ENCODE data around the gene ZDHHC16. TPM values are rescaled to one million over a fixed set of nuclear protein-coding genes. Genes with fewer than 3 reads are reported as not detected.
A peak's percentile ranks its signal among the peaks of the same experiment; 100 is the strongest.
"Not testable (repeated sequence)": the region's sequence is repeated elsewhere in the genome, so short reads cannot be mapped to it uniquely, and the experiment has no call there.

The ZDHHC16 gene
- 50.1 and 57.7 TPM in 2 replicates for total RNA-seq (2014; rRNA removed; shearing (Covaris generic))

DNA sequence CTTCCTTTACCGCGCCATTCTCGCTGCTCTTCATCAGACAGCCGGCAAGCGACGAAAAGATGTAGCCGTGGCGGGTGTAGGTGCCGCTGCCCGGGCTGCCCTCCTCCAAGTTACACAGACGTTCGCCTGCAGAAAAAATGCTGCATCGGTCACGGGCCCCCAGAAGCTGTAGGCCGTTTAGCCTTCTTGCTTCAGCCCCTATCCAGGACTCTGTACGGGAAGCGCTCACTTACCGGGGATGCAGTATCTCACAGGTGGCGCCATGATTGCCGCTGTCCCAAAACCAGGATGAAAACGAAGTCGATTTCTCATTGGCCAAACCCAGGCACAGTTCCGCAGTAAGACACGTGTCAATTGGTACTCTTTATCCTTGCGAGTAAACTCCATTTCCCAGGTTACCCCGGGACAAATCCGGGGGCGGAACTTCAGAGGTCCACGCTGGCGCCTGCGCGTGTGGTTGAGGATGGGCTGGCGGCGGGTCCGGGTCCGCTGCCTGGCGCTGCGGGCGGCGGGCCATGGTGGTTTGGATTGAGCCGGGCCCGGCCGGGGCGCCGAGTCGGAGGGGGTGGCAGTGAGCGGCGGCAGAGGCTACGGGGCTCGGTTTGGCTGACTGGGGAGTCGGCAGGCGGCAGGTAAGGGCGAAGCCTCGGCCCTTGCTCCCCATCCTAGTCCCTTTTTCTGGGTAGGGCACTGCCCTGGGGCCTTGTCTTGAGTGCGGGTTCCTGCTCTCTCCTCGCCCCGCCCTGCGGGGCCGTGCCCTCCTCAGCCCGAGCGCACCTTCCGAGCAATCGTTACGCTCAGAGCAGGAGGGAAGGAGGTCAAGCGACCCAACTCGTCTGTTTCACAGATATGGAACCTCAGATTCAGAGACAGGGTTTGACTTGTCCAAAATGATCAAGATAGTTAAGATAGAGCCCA is at the start of gene ZDHHC16, which contains the start of gene EXOSC1:
ZDHHC16 (plus strand) TSS at position 454 of the 918 bp plus-strand sequence. CDS start 5,501 bp downstream, outside the sequence.
EXOSC1 (minus strand) TSS at position 285 of the 918 bp plus-strand sequence; CDS start at position 264, 21 bp downstream.
- DNase-seq (ENCODE audit: low read depth in 1 of 2, low spot score in 2 of 2): peak; percentile 91 to 93
- H3K27ac ChIP-seq: peak within 1 kb of the TSS; percentile 15; the same call in 1 of the 2 replicates

DNA sequence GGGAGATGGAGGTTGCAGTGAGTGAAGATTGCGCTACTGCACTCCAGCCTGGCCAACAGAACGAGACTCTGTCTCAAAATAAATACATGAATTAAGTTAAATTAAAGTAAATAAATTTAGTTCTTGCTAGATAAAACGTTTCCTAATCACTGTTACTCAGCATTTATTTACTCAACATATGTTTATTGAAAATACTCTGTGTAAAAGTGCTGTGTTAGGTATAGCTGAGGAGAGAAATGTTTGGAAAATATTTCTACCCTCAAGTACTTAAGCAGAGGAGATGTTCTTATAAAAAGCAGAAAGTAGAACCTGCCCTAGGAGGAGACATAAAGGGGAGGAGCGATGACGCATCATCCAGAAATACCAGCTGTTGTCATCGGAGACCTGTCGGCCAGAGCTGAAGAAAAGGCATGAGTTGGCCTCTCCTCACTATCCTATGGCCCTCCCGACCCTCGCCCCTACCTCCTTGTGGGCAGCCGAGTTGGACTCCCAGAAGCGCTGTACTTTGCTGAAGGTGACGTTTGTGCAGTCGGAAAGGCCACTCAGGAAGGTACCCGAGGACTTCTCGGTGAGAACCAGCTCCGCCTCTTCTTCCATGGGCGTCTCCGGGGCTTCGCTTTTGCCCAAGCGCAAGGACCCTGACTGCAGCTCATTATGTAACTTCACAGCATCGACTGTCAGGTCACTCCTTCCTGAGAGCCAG is 46.0 kb upstream of the ZDHHC16 start:
- peaks cover 12% of the 10 kb centered on the region for H3K4me1 ChIP-seq (replicated peaks)
- DNase-seq (ENCODE audit: low read depth in 1 of 2, low spot score in 2 of 2): peak; percentile 60 to 63
- H3K9me3 ChIP-seq (replicated peaks): no peaks in the 10 kb centered on the region
- no peaks in the 10 kb centered on the region for H3K27me3 ChIP-seq (replicated peaks)
- peak overlapping the region; percentile 66 for H3K4me3 ChIP-seq
- peak overlapping the region; percentile 82 for H3K27ac ChIP-seq
- peaks cover 22% of the 10 kb centered on the region for H3K36me3 ChIP-seq

More for the DNA sequence above, at the start of gene ZDHHC16, which contains the start of gene EXOSC1:
- no peaks in the 10 kb centered on the region for H3K9me3 ChIP-seq (replicated peaks)
- no peaks in the 10 kb centered on the region for H3K27me3 ChIP-seq (replicated peaks)
- peak within 1 kb of the TSS; percentile 75 for H3K4me3 ChIP-seq
- H3K36me3 ChIP-seq: peaks cover 38% of the 10 kb centered on the region
- peaks cover 17% of the 10 kb centered on the region for H3K4me1 ChIP-seq (replicated peaks)

DNA sequence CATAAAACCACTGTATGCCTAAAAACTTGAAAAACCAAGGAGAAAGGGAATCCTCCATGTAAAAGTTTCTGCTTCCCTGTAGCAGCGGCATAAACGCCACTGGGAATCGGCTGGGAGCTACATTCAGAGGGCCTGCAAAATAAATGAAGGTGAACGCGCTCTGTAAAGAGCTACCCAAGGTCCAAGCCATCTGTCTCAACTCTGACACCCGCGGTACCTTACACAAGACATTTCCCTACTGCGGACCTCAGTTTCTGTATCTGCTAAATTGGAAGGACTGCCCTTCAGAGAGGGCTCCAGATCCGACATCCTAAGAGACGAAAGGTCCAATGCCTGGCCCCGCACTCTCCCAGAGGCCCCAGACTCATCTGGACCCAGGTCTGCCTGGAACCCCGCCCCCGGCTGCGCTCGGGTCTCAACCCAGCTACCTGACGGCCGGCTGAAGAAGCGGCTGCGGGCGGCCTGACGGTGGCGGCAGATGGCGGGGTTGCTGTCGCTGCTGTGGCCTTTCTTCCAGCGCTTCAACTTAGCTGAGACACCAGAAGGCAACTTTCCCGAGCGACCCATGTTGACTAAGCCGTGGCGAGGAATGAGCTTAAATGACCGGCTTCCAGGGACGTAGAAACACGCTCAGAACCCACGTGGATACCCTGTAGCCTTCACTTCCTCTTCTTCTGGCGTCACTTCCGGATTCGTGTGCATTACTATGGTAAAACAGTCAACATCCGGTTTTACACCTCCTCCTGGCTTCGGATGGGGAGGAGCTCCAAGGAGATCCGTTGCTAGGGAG is 45.1 kb upstream of the ZDHHC16 start, which contains the start of gene RRP12:
RRP12 (minus strand) TSS at position 676 of the 790 bp plus-strand sequence; CDS start at position 567, 109 bp downstream.
- H3K9me3 ChIP-seq (replicated peaks): no peaks in the 10 kb centered on the region
- DNase-seq (ENCODE audit: low read depth in 1 of 2, low spot score in 2 of 2): peak; percentile 92 to 95
- peak within 1 kb of the TSS; percentile 66 for H3K4me3 ChIP-seq
- no peaks in the 10 kb centered on the region for H3K27me3 ChIP-seq (replicated peaks)
- peak within 1 kb of the TSS; percentile 82 for H3K27ac ChIP-seq
- peaks cover 12% of the 10 kb centered on the region for H3K4me1 ChIP-seq (replicated peaks)
- H3K36me3 ChIP-seq: peaks cover 22% of the 10 kb centered on the region

DNA sequence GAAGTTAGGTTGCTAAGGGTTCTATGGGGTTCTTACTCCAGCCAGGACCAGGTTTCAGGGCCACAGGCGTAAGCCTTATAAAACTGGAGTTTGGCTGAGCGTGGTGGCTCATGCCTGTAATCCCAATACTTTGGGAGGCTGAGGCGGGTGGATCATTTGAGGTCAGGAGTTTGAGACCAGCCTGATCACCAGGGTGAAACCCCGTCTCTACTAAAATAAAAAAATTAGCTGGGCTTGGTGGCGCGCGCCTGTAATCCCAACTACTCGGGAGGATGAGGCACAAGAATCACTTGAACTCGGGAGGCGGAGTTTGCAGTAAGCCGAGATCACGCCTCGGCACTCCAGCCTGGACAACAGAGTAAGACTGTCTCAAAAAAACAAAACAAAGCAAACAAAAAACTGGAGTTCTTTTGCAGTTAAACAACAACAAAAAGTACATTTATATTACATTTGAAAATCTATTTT is 44.5 kb upstream of the ZDHHC16 start:
- H3K4me3 ChIP-seq: peak overlapping the region; percentile 66
- H3K27ac ChIP-seq: peak overlapping the region; percentile 82
- H3K4me1 ChIP-seq (replicated peaks): peaks cover 12% of the 10 kb centered on the region
- DNase-seq (ENCODE audit: low read depth in 1 of 2, low spot score in 2 of 2): no peak
- H3K27me3 ChIP-seq (replicated peaks): no peaks in the 10 kb centered on the region
- no peaks in the 10 kb centered on the region for H3K9me3 ChIP-seq (replicated peaks)
- peaks cover 16% of the 10 kb centered on the region for H3K36me3 ChIP-seq

DNA sequence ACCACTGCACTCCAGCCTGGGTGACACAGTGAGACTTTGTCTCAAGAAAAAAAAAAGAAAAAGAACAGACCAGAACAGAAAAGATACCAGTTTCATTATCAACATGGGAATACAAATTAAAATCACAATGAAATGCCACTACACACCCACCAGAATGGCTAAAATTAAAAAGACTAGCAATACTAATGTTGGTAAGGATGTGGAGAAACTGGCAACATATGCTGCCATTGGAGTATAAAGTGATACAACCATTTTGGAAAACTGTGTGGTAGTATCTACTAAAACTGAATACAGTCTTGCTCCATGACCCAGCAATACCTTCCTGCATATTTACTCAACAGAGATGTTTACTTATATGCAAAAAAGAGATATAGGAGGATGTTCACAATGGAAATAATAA is 41.9 kb upstream of the ZDHHC16 start:
- no peaks in the 10 kb centered on the region for H3K9me3 ChIP-seq (replicated peaks)
- H3K36me3 ChIP-seq: peaks cover 2% of the 10 kb centered on the region; the same call in 1 of the 2 replicates
- H3K4me1 ChIP-seq (replicated peaks): peaks cover 16% of the 10 kb centered on the region
- no peaks in the 10 kb centered on the region for H3K27me3 ChIP-seq (replicated peaks)
- H3K4me3 ChIP-seq: no peak overlapping the region
- no peak overlapping the region for H3K27ac ChIP-seq
- DNase-seq (ENCODE audit: low read depth in 1 of 2, low spot score in 2 of 2): no peak

DNA sequence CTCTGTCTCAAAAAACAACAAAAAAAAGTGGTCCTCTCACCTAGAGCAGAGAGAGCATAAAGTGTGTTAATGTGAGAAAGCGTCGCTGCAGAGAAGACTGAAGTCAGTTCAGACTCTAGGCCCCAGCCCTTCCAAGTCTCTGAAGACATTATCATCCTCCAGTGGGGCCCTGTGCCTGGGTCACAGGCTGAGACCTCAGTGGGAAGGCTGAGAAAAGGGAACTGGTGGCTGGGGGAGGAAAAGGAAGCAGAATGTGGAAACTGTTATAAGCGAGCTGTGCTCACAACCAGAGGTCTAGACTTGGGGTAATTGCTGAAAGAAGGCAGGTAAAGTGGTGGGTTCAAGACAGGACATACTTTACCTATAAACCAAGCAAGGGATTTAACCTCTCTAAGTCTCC is 39.9 kb upstream of the ZDHHC16 start:
- DNase-seq (ENCODE audit: low read depth in 1 of 2, low spot score in 2 of 2): no peak
- H3K4me3 ChIP-seq: no peak overlapping the region
- no peak overlapping the region for H3K27ac ChIP-seq
- H3K4me1 ChIP-seq (replicated peaks): peaks cover 7% of the 10 kb centered on the region
- no peaks in the 10 kb centered on the region for H3K9me3 ChIP-seq (replicated peaks)
- H3K27me3 ChIP-seq (replicated peaks): no peaks in the 10 kb centered on the region
- H3K36me3 ChIP-seq: no peaks in the 10 kb centered on the region

DNA sequence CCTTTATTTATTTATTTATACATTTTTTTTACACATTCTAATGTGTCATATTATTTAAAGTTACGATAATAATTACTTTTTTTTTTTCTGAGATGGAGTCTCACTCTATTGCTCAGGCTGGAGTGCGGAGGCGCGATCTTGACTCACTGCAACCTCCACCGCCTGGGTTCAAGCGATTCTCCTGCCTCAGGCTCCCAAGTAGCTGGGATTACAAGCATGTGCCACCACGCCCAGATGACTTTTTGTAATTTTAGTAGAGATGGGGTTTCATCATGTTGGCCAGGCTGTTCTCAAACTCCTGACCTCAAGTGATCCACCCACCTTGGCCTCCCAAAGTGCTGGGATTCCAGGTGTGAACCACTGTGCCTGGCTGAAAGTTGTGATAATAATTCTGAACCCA is 39.5 kb upstream of the ZDHHC16 start:
- DNase-seq (ENCODE audit: low read depth in 1 of 2, low spot score in 2 of 2); H3K4me1 ChIP-seq (replicated peaks); H3K4me3 ChIP-seq; H3K27ac ChIP-seq; H3K27me3 ChIP-seq (replicated peaks); H3K9me3 ChIP-seq (replicated peaks); H3K36me3 ChIP-seq: not testable (repeated sequence)

DNA sequence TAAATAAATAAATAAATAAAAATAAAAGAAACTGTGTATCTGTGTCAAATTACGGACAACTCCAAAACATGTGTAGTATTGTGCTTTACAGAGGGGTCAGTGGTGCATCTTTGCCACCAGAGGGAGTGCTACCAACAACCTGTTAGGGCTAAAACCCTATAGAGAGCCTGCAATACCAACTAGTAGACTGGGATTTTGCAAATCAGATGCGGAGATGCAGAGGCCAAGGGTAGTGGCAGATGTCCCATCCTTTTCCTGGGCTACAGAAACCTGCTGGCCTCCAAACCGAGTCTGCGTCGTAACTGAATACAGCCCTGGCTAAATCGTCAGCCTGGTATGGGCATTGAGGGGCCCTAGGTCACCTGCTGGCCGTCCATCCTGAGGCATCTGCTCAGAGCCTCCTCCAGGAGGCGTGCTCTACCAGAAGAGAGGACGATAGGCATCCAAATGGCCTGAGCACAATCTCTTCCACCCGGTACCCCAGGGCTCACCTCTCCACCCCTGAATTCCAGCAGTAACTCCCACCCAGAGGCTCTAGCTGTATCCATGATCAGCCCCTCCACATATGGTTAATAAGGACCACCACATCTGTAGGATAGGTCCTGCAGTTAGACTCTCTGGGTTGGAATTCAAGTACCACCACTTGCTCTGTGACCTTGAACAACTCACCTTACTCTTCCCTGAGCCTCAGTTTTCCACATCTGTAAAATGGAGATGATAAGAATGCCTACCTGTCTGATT is 38.6 kb upstream of the ZDHHC16 start:
- H3K9me3 ChIP-seq (replicated peaks): no peaks in the 10 kb centered on the region
- peaks cover 3% of the 10 kb centered on the region for H3K4me1 ChIP-seq (replicated peaks)
- peak in 1 of 2 experiments; percentile 77 for DNase-seq (ENCODE audit: low read depth in 1 of 2, low spot score in 2 of 2)
- H3K27ac ChIP-seq: no peak overlapping the region
- no peaks in the 10 kb centered on the region for H3K27me3 ChIP-seq (replicated peaks)
- no peak overlapping the region for H3K4me3 ChIP-seq
- H3K36me3 ChIP-seq: no peaks in the 10 kb centered on the region

DNA sequence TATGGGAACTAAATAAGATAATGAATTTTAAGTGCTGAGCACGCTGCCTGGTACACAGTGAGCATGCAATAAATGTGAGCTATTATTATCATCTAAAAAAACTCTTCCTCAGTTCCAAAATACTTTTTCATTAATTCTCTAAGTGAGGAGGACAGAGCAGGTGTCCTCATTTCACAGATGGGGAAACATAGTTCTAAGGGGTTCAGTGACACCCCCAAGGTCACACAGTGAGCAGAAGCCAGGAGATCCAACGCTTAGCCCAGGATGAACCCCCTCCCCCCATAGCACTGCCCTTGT is 38.1 kb upstream of the ZDHHC16 start:
- Histone ChIP-seq H3K27ac (no peak overlapping the region), H3K9me3 (replicated peaks) (no peaks in the 10 kb centered on the region), H3K36me3 (no peaks in the 10 kb centered on the region), H3K4me1 (replicated peaks) (peaks cover 3% of the 10 kb centered on the region), H3K27me3 (replicated peaks) (no peaks in the 10 kb centered on the region), H3K4me3 (no peak overlapping the region)
- DNase-seq (ENCODE audit: low read depth in 1 of 2, low spot score in 2 of 2): no peak

DNA sequence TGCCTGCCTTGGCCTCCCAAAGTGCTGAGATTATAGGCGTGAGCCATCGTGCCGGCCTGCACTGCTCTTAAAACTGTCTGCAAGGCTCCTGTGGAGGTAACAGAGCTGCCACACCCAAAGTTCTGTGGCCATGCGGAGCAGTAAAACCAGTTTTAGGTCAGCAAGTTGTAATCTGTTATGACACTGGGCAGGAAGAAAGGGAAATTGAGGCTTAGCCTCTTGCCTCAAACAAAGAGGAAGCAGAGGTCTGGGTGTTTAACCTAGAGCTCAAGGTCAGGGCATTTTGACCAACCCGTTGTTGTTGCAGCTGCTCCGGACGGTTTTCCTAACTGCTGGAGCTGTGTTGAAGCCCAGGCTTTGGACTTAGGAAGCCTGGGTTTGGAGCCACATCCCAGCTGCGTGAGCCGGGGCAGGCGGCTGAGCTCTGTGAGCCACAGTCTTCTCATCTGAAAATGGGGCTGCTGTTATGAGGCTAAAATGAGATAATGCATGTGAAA is 37.4 kb upstream of the ZDHHC16 start:
- H3K27me3 ChIP-seq (replicated peaks): no peaks in the 10 kb centered on the region
- peaks cover 3% of the 10 kb centered on the region for H3K4me1 ChIP-seq (replicated peaks)
- no peak overlapping the region for H3K27ac ChIP-seq
- H3K36me3 ChIP-seq: no peaks in the 10 kb centered on the region
- no peak for DNase-seq (ENCODE audit: low read depth in 1 of 2, low spot score in 2 of 2)
- no peak overlapping the region for H3K4me3 ChIP-seq
- H3K9me3 ChIP-seq (replicated peaks): no peaks in the 10 kb centered on the region

DNA sequence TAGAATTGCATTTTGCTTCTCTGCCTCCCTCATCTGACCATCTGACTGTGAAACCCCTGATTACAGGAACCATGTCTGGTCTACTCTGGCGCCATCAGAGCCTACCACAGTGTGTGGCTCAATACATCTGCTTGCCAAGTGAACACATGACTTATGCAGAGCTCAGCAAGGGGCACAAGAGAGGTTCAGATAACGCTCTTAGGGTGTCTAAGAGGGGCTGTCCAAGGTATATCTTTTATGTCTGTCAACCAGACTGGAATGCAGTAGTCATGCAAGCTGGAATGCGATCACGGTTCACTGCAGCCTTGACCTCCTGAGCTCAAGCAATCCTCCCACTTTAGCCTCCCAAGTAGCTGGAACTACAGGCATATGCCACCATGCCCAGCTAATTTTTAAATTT is 34.6 kb upstream of the ZDHHC16 start:
- Histone ChIP-seq H3K4me1 (replicated peaks) (peaks cover 3% of the 10 kb centered on the region), H3K27ac (no peak overlapping the region), H3K36me3 (no peaks in the 10 kb centered on the region), H3K27me3 (replicated peaks) (no peaks in the 10 kb centered on the region), H3K4me3 (no peak overlapping the region), H3K9me3 (replicated peaks) (no peaks in the 10 kb centered on the region)
- DNase-seq (ENCODE audit: low read depth in 1 of 2, low spot score in 2 of 2): no peak

DNA sequence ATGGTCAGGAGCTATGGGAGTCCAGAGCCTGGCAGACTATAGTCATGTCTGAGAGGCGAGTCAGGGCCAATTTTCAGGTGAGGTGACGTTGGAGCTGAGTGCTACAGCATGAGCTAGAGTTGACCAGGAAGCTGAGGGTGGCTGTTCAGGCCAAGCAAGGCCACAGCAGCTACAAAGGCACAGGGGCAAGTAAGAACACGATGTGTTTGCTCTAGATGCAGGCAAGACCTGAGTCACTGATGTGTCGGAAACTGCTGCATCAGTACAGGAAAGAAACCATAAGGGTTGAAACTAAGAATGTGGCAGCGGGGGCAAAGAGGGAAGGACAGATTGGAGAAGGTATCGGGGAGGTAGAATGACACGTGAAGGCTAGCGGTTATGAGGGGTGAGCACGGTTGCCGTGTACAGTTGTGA is 33.1 kb upstream of the ZDHHC16 start:
- no peaks in the 10 kb centered on the region for H3K4me1 ChIP-seq (replicated peaks)
- no peak overlapping the region for H3K4me3 ChIP-seq
- DNase-seq (ENCODE audit: low read depth in 1 of 2, low spot score in 2 of 2): no peak
- no peaks in the 10 kb centered on the region for H3K27me3 ChIP-seq (replicated peaks)
- no peaks in the 10 kb centered on the region for H3K9me3 ChIP-seq (replicated peaks)
- no peak overlapping the region for H3K27ac ChIP-seq
- no peaks in the 10 kb centered on the region for H3K36me3 ChIP-seq

All from SJSA1 (cell line).